ENCODE measurements around the gene FPGT.
"Not testable (repeated sequence)": the region's sequence is repeated elsewhere in the genome, so short reads cannot be mapped to it uniquely, and the experiment has no call there.

FPGT gene

DNA sequence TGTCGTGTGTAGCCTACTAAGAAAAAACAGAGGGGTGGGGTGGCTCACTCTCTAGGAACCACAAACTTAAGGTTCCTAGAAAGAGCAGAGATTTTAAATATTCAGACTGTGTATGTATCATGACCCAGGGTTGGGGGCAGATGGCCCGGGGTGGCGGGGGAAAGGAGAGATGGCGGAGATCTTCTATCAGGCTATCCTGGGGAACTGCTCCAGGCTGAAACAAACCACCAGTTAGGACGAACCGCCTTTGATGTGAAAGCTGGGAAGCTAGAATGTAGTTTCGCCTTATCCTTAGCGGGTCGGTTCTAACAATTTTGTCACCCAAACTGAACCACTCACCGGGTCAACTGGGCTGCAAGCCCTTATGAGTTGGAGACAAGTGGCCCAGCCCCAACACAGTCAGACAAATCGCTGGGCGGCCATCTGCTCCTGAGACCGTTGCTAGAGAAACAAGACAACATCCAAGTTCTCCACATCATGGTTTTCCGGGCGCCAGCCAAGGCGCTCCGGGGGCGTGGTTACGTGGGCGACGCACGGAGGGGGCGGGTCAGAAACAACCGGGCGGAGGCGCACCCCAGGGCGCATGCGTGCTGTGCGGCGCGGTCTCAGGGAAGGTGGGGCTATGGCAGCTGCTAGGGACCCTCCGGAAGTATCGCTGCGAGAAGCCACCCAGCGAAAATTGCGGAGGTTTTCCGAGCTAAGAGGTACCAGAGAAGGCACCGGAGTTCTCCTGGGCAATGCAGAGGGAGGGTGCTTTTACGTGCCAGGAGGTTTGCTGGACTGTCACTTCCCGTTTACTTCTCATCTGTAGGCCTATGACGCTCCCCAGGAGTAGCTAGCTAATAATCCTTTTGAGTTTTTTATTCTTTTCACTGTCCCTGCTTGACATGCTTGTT lies at the start of gene FPGT, which contains the start of gene LRRIQ3:
Gene FPGT (plus strand): TSS at position 586 of the 896 bp plus-strand sequence. CDS start 37 bp downstream, at position 623.
Gene LRRIQ3 (minus strand): TSS at position 520 of the 896 bp plus-strand sequence. CDS start 14,492 bp downstream, outside the sequence.
- no peak for TF ChIP-seq JUND (IDR thresholded peaks at IDR 0.05; ENCODE audit: low read depth)
- DNase-seq (ENCODE audit: low read depth in 1 of 2, low spot score in 1 of 2), result peak; percentile 66 to 89
- in situ Hi-C loops (cut with HindIII; ENCODE audit: low pct_unique_long_range_greater_than_20kb, low sequenced_read_pairs), result no loop called here

DNA sequence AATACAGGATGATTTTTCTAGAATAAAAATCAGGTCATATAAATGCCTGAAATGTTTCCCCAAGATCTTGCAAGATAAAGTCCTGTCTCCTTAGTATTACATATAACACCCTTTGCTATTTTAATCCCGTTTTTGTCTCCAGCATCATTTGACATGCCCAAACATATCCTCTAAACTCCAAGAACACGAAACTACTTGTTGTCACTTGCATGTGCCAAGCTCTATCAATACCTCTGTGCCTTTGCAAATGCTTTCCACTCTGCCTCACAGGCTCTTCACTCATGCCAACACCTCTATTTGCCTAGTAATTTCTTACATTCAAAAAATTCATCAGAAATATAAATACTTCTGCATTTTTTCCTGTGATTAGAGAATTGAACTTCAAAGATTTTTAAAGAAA lies 38.0 kb upstream of the FPGT start:
- no peak for TF ChIP-seq JUND (IDR thresholded peaks at IDR 0.05; ENCODE audit: low read depth)
- in situ Hi-C loops (cut with HindIII; ENCODE audit: low pct_unique_long_range_greater_than_20kb, low sequenced_read_pairs), result no loop called here
- no peak for DNase-seq (ENCODE audit: low read depth in 1 of 2, low spot score in 1 of 2)

DNA sequence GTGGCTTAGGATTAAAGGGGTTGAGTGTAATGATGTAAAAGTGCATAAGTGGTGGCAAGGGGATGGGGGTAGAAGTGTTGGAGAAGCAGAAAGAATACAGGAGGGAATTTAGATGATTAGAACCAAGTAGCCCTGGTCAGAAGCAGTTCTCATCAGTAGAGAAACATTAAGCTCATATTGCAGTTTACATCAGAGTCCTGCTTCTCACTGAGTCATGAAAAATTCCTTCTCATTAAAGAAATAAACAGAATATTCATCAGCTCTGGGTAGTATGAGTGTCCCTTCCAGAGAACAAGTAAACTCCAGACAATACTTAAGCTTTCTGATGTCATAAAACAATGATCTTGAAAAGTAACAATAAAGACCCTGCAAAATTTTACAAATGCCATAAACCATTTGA lies 36.5 kb upstream of the FPGT start:
- in situ Hi-C loops (cut with HindIII; ENCODE audit: low pct_unique_long_range_greater_than_20kb, low sequenced_read_pairs), result no loop called here
- no peak for DNase-seq (ENCODE audit: low read depth in 1 of 2, low spot score in 1 of 2)
- no peak for TF ChIP-seq JUND (IDR thresholded peaks at IDR 0.05; ENCODE audit: low read depth)

DNA sequence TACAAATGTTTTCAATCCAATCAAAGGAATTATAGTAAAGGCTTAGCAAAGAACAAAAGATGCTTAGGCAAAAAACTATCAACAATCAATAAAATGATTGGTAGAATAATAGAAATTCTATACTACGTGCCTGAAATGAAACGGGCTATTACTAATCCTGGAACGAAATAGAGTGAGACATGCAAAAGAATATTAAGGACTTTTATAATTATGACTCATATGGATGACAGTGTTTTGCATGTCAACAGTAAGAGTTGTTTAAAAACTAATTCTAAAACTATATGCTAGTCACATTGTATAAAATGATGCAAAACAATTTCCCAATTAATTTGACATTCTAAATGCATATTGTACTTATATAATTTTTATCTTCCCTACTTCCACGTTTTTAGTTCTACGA lies 35.7 kb upstream of the FPGT start:
- in situ Hi-C loops (cut with HindIII; ENCODE audit: low pct_unique_long_range_greater_than_20kb, low sequenced_read_pairs), result no loop called here
- no peak for TF ChIP-seq JUND (IDR thresholded peaks at IDR 0.05; ENCODE audit: low read depth)
- DNase-seq (ENCODE audit: low read depth in 1 of 2, low spot score in 1 of 2), result no peak

DNA sequence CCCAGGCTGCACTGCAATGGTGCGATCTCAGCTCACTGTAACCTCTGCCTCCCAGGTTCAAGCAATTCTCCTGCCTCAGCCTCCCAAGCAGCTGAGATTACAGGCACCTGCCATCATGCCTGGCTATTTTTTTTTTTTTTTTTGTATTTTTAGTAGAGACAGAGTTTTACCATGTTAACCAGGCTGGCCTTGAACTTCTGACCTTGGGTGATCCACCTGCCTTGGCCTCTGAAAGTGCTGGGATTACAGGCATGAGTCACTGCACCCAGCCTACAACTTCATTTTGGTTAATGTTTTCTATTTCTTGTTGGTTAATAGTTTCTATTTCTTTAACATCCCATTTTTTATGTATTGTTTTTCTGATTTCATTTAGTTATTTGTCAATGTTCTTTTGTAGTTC lies 23.6 kb upstream of the FPGT start:
- in situ Hi-C loops (cut with HindIII; ENCODE audit: low pct_unique_long_range_greater_than_20kb, low sequenced_read_pairs); DNase-seq (ENCODE audit: low read depth in 1 of 2, low spot score in 1 of 2): not testable (repeated sequence)

DNA sequence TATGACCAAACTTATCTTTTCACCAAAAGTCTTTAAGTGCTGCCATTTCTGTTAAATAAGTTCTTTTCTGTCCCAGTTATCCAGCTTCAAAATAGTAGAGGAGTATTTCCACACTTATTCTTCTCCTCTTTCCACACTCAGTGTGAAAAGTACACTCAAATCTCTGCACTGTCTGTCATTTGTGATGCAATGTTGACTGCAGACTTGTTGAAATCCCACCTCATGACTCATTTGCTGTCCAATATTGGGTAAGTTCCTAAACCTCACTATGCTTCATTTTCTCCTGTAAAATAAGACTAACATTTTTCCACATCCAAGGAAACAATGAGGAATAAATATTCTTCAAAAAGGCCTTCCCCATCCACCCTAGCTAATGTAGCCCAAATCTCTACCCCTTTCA lies 17.6 kb upstream of the FPGT start:
- no peak for TF ChIP-seq JUND (IDR thresholded peaks at IDR 0.05; ENCODE audit: low read depth)
- in situ Hi-C loops (cut with HindIII; ENCODE audit: low pct_unique_long_range_greater_than_20kb, low sequenced_read_pairs), result no loop called here
- no peak for DNase-seq (ENCODE audit: low read depth in 1 of 2, low spot score in 1 of 2)

DNA sequence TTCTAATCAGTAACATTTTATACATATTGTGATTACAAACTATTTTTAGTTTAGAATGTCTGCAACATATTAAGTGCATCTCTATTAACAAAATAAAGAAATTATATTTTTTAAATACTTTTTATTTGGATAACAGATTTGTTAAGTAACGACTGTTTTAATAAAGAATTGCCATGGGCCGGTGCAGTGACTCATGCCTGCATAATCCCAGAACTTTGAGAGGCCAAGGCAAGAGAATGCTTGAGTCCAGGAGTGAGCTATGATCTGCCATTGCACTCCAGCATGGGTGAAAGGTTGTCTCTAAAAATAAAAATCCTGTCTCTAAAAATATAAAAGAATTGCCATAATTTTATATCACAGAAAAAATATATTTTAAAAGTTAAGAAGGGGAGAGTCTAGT lies 4.1 kb upstream of the FPGT start:
- no peak for DNase-seq (ENCODE audit: low read depth in 1 of 2, low spot score in 1 of 2)
- in situ Hi-C loops (cut with HindIII; ENCODE audit: low pct_unique_long_range_greater_than_20kb, low sequenced_read_pairs), result no loop called here
- TF ChIP-seq JUND (IDR thresholded peaks at IDR 0.05; ENCODE audit: low read depth), result no peak

DNA sequence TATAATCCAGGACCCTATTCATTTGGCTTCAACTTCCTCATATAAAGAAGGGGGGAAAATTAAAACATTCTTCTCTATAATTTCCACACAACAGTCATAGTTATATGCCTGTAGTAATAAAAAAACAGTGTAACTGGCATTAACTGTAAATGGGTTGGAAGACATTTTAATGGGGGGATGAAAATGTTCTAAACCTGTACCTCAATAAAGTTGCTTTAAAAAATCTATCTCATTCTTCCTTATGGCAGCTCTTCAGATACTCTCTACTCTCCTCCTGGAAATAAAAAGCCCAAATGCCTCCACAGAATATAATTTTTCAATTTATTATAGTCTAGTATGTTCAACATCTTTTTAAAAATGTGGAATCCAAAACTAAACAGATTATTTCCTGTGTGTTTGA lies 2.7 kb upstream of the FPGT start:
- DNase-seq (ENCODE audit: low read depth in 1 of 2, low spot score in 1 of 2), result no peak
- in situ Hi-C loops (cut with HindIII; ENCODE audit: low pct_unique_long_range_greater_than_20kb, low sequenced_read_pairs), result no loop called here
- no peak for TF ChIP-seq JUND (IDR thresholded peaks at IDR 0.05; ENCODE audit: low read depth)

DNA sequence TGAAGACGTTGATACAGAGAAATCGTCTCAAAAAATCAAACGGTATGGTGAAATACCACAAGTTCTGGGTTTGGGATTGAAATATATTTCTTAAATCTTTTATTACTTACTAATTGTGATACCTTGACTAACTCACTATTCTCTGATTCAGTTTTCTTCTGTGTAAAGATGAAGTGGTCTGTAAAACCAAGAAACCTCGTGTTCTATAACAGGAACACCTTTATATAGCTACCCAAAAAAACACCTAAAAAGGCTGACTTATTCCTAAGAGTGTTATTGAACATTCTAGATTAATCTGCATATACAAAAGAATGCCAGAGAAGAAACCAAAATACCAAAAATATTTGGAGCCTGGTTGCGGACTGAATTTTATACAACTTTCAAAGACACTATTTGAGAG lies 787 bp upstream of the FPGT start:
- in situ Hi-C loops (cut with HindIII; ENCODE audit: low pct_unique_long_range_greater_than_20kb, low sequenced_read_pairs), result no loop called here

DNA sequence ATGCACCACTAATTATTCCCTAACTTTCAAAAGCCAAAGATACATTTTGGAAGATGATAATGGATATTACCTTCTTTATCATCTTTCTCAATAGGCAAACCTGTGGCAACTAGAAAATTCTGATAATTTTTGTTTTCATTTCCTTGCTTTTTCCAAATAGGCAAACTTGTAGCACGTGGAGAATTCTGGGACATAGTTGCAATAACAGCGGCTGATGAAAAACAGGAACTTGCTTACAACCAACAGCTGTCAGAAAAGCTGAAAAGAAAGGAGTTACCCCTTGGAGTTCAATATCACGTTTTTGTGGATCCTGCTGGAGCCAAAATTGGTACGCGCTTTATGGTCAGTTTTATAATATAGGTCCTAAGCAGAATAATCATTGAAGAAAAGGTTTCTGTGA lies 1.5 kb downstream of the FPGT start:
- no peak for TF ChIP-seq JUND (IDR thresholded peaks at IDR 0.05; ENCODE audit: low read depth)
- no peak for DNase-seq (ENCODE audit: low read depth in 1 of 2, low spot score in 1 of 2)
- in situ Hi-C loops (cut with HindIII; ENCODE audit: low pct_unique_long_range_greater_than_20kb, low sequenced_read_pairs), result no loop called here

More for the DNA sequence above, 787 bp upstream of the FPGT start:
- no peak for TF ChIP-seq JUND (IDR thresholded peaks at IDR 0.05; ENCODE audit: low read depth)
- no peak for DNase-seq (ENCODE audit: low read depth in 1 of 2, low spot score in 1 of 2)

DNA sequence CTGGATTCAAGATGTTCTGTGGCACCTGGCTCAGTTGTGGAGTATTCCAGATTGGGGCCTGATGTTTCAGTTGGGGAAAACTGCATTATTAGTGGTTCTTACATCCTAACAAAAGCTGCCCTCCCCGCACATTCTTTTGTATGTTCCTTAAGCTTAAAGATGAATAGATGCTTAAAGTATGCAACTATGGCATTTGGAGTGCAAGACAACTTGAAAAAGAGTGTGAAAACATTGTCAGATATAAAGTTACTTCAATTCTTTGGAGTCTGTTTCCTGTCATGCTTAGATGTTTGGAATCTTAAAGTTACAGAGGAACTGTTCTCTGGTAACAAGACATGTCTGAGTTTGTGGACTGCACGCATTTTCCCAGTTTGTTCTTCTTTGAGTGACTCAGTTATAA lies 7.2 kb downstream of the FPGT start:
- TF ChIP-seq JUND (IDR thresholded peaks at IDR 0.05; ENCODE audit: low read depth), result no peak
- DNase-seq (ENCODE audit: low read depth in 1 of 2, low spot score in 1 of 2), result no peak
- in situ Hi-C loops (cut with HindIII; ENCODE audit: low pct_unique_long_range_greater_than_20kb, low sequenced_read_pairs), result no loop called here

DNA sequence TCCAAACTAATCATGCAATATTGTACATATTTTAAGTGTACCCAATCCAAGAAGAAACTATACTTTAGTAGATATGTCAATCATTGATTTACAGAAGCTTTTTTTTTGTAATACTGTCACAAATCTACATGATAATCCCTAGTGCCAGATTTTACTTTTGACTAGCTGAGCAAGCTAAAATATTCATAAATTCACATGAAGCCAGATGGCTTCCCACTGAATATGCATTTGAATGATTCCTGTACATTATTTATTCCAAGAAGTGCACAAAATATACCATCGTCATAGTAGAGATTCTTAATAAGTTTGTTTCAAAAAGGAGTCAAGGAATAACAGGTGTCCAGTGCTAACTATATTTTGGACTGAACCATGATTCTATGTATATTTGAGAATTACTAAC lies 17.2 kb downstream of the FPGT start:
- TF ChIP-seq JUND (IDR thresholded peaks at IDR 0.05; ENCODE audit: low read depth), result no peak
- no peak for DNase-seq (ENCODE audit: low read depth in 1 of 2, low spot score in 1 of 2)
- in situ Hi-C loops (cut with HindIII; ENCODE audit: low pct_unique_long_range_greater_than_20kb, low sequenced_read_pairs), result no loop called here

DNA sequence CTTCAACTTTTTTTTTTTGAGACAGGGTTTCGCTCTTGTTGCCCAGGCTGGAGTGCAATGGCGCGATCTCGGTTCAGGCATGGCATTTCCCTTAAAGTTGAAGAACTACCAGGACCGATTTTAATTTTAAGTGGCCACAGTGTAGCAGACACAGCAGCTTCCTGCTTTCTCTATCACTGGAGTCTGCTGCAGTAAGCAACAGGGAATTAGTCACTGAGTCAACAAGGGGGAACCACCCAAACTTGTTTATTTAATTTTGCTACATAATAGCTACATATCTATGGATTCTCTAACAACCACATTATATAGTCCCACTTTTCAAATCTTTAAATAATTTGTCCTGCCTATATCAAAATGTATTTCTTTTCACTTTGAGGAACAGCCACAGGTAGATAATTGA lies 24.7 kb downstream of the FPGT start:
- DNase-seq (ENCODE audit: low read depth in 1 of 2, low spot score in 1 of 2), result no peak
- no peak for TF ChIP-seq JUND (IDR thresholded peaks at IDR 0.05; ENCODE audit: low read depth)
- in situ Hi-C loops (cut with HindIII; ENCODE audit: low pct_unique_long_range_greater_than_20kb, low sequenced_read_pairs), result no loop called here

DNA sequence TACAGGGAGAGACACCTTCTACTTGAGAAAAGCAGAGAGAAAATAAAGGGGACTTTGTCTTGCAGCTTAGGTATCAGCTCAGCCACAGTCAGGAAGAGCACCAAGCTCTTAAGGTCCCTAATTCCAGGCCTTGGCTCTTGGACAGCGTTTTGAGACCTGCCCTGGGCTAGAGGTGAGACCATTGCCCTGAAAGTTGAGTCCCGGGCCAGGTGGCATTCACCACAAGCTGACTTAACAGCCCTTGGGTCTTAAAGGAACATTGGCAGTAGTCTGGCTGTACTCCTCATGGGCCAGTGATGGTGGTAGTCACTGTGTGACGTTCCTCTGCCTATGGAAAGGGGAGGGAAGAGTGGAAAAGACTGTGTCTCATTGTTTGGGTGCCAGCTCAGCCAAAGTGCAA lies 25.4 kb downstream of the FPGT start:
- DNase-seq (ENCODE audit: low read depth in 1 of 2, low spot score in 1 of 2), result no peak
- TF ChIP-seq JUND (IDR thresholded peaks at IDR 0.05; ENCODE audit: low read depth), result no peak
- in situ Hi-C loops (cut with HindIII; ENCODE audit: low pct_unique_long_range_greater_than_20kb, low sequenced_read_pairs), result no loop called here

Data from T47D (cell line).